ENCODE measurements around the gene PI4KB.
"Not testable (repeated sequence)": the region's sequence is repeated elsewhere in the genome, so short reads cannot be mapped to it uniquely, and the experiment has no call there.

The PI4KB gene

GRCh38 chr1:151327223-151327902 lies at the start of gene PI4KB:
Gene PI4KB, minus strand, starts transcription at chr1:151327416. Its CDS starts 10,935 bp downstream, at chr1:151316481.
- peak; percentile 84 for DNase-seq (ENCODE audit: low read depth)

GRCh38 chr1:151373196-151373595 lies 46.0 kb upstream of the PI4KB start:
- no peak for DNase-seq (ENCODE audit: low read depth)

GRCh38 chr1:151372058-151372934 lies 45.1 kb upstream of the PI4KB start, which contains the start of gene SELENBP1:
Gene SELENBP1, minus strand, starts transcription at chr1:151372705. Its CDS starts 64 bp downstream, at chr1:151372641.
- DNase-seq (ENCODE audit: low read depth), result no peak

- no peak for DNase-seq (ENCODE audit: low read depth)
Observed at GRCh38 chr1:151371370-151372057, 44.3 kb upstream of the PI4KB start.

- DNase-seq (ENCODE audit: low read depth), result no peak
Observed at GRCh38 chr1:151370211-151370911, 43.1 kb upstream of the PI4KB start.

- no peak for DNase-seq (ENCODE audit: low read depth)
Observed at GRCh38 chr1:151369621-151370048, 42.4 kb upstream of the PI4KB start.

- no peak for DNase-seq (ENCODE audit: low read depth)
Observed at GRCh38 chr1:151369302-151369610, 42.0 kb upstream of the PI4KB start.

- DNase-seq (ENCODE audit: low read depth), result no peak
Observed at GRCh38 chr1:151368393-151369301, 41.4 kb upstream of the PI4KB start.

- no peak for DNase-seq (ENCODE audit: low read depth)
Observed at GRCh38 chr1:151367658-151368392, 40.6 kb upstream of the PI4KB start.

GRCh38 chr1:151364996-151365395 lies 37.8 kb upstream of the PI4KB start:
- DNase-seq (ENCODE audit: low read depth), result no peak

GRCh38 chr1:151362308-151363155 lies 35.3 kb upstream of the PI4KB start:
- DNase-seq (ENCODE audit: low read depth), result no peak

- no peak for DNase-seq (ENCODE audit: low read depth)
Observed at GRCh38 chr1:151361883-151362282, 34.7 kb upstream of the PI4KB start.

GRCh38 chr1:151356696-151357095 lies 29.5 kb upstream of the PI4KB start:
- DNase-seq (ENCODE audit: low read depth), result no peak

GRCh38 chr1:151352021-151352718 lies 25.0 kb upstream of the PI4KB start:
- no peak for DNase-seq (ENCODE audit: low read depth)

GRCh38 chr1:151350323-151350722 lies 23.1 kb upstream of the PI4KB start:
- DNase-seq (ENCODE audit: low read depth), result not testable (repeated sequence)

GRCh38 chr1:151347523-151348246 lies 20.5 kb upstream of the PI4KB start:
- DNase-seq (ENCODE audit: low read depth), result no peak

GRCh38 chr1:151346769-151347522 lies 19.7 kb upstream of the PI4KB start, which contains the start of gene RFX5:
Gene RFX5, minus strand, starts transcription at chr1:151347252. Its CDS starts 932 bp downstream, at chr1:151346320.
- DNase-seq (ENCODE audit: low read depth), result peak; percentile 91
